Measurements from ENCODE around the gene RARB. TPM values are rescaled to one million over a fixed set of nuclear protein-coding genes. Genes with fewer than 3 reads are reported as not detected.

The RARB gene
- total RNA-seq, 3 donors from 2014 or later: 0.80 to 20.1 (median 8.2) TPM

GRCh38 chr3:25427563-25427941, 511 bp upstream of the RARB start:
- peak overlapping the region; percentile 48 to 76 (median 61) for H3K4me3 ChIP-seq
- peak overlapping the region; percentile 89 to 94 for H3K27ac ChIP-seq
- TF ChIP-seq CTCF (IDR thresholded peaks at IDR 0.05) (no peak), POLR2A (IDR thresholded peaks at IDR 0.05) (no peak), POLR2AphosphoS5 (IDR thresholded peaks at IDR 0.05) (no peak)
- intact Hi-C loops (cut with DNase I; ENCODE audit: low total_unique reads): no loop called here
- H3K36me3 ChIP-seq: no peaks in the 10 kb centered on the region
- H3K9me3 ChIP-seq: no peaks in the 10 kb centered on the region
- H3K4me1 ChIP-seq: no peaks in the 10 kb centered on the region
- H3K27me3 ChIP-seq: no peaks in the 10 kb centered on the region
- no peak for DNase-seq (ENCODE audit: low spot score in 2 of 2)

- intact Hi-C loops (cut with DNase I; ENCODE audit: low total_unique reads): no loop called here
These were observed 799 bp downstream of the RARB start for GRCh38 chr3:25428789-25429335.

GRCh38 chr3:25429361-25430286, 1.6 kb downstream of the RARB start:
- no peak for DNase-seq (ENCODE audit: low spot score in 2 of 2)
- H3K4me1 ChIP-seq: no peaks in the 10 kb centered on the region
- peak overlapping the region; percentile 89 to 94 for H3K27ac ChIP-seq
- no peaks in the 10 kb centered on the region for H3K27me3 ChIP-seq
- H3K4me3 ChIP-seq: peak overlapping the region; percentile 48 to 76 (median 61)
- TF ChIP-seq CTCF (IDR thresholded peaks at IDR 0.05) (no peak), POLR2A (IDR thresholded peaks at IDR 0.05) (no peak), POLR2AphosphoS5 (IDR thresholded peaks at IDR 0.05) (no peak)
- intact Hi-C loops (cut with DNase I; ENCODE audit: low total_unique reads): no loop called here
- H3K36me3 ChIP-seq: no peaks in the 10 kb centered on the region
- no peaks in the 10 kb centered on the region for H3K9me3 ChIP-seq

More at GRCh38 chr3:25428789-25429335, 799 bp downstream of the RARB start:
- Histone ChIP-seq H3K4me1 (no peaks in the 10 kb centered on the region), H3K4me3 (peak overlapping the region; percentile 48 to 76 (median 61)), H3K27ac (peak overlapping the region; percentile 89 to 94), H3K36me3 (no peaks in the 10 kb centered on the region), H3K9me3 (no peaks in the 10 kb centered on the region), H3K27me3 (no peaks in the 10 kb centered on the region)
- no peak for DNase-seq (ENCODE audit: low spot score in 2 of 2)
- TF ChIP-seq CTCF (IDR thresholded peaks at IDR 0.05) (no peak), POLR2AphosphoS5 (IDR thresholded peaks at IDR 0.05) (no peak), POLR2A (IDR thresholded peaks at IDR 0.05) (no peak)

- Histone ChIP-seq H3K27ac (peak overlapping the region; percentile 89 to 94), H3K9me3 (no peaks in the 10 kb centered on the region), H3K36me3 (no peaks in the 10 kb centered on the region), H3K27me3 (no peaks in the 10 kb centered on the region), H3K4me1 (no peaks in the 10 kb centered on the region), H3K4me3 (peak overlapping the region; percentile 48 to 76 (median 61))
- intact Hi-C loops (cut with DNase I; ENCODE audit: low total_unique reads): no loop called here
- TF ChIP-seq POLR2AphosphoS5 (IDR thresholded peaks at IDR 0.05) (no peak), CTCF (IDR thresholded peaks at IDR 0.05) (no peak), POLR2A (IDR thresholded peaks at IDR 0.05) (no peak)
- no peak for DNase-seq (ENCODE audit: low spot score in 2 of 2)
These were observed 2.3 kb downstream of the RARB start for GRCh38 chr3:25430287-25430934.

Measured in breast epithelium (tissue), 4 donors.